A673 (cell line): ENCODE results near the gene TBC1D5. TPM values are rescaled to one million over a fixed set of nuclear protein-coding genes. Genes with fewer than 3 reads are reported as not detected.

Experiments
- BruUV-seq: library from RNA; stranded (reverse); fragments of 400-500 nt; replicated peaks from 2 replicates; lab custom pipeline; 2021; lab: Mats Ljungman, UMichigan
- CTCF ChIA-PET: fragments of 300-600 bp; sonication (Branson Sonifier 250); formaldehyde crosslinking; loops from one replicate; lab custom pipeline; 2022; ENCODE audit warnings: antibody characterized with exemption; lab: Charles Lee
- POLR2A ChIA-PET: fragments of 300-600 bp; sonication (Branson Sonifier 250); formaldehyde crosslinking; loops from one replicate; lab custom pipeline; 2022; ENCODE audit warnings: antibody characterized with exemption; ENCODE audit not compliant: low non-redundant PET; lab: Charles Lee
- DNase-seq: peaks from one replicate; pipeline ENCODE4 v3.0.0-alpha.2; 2015; ENCODE audit warnings: low spot score
- H3K27ac ChIP-seq: fragments of 200-600 bp; sonication (generic); 2 replicates; pipeline ENCODE4 v1.5.1; 2016; ENCODE audit warnings: mixed run types, low read depth, mild to moderate bottlenecking, mixed read lengths, antibody characterized with exemption, low read length; ENCODE audit not compliant: poor library complexity, severe bottlenecking
- H3K27me3 ChIP-seq: fragments of 200-600 bp; sonication (generic); replicated peaks from 2 replicates; pipeline ENCODE4 v1.6.1; 2017; ENCODE audit warnings: mixed run types, low read depth, mild to moderate bottlenecking, mixed read lengths, antibody characterized with exemption, low read length; ENCODE audit not compliant: insufficient read depth, poor library complexity
- H3K36me3 ChIP-seq: fragments of 200-600 bp; sonication (generic); 2 replicates; pipeline ENCODE4 v1.6.1; 2016; ENCODE audit warnings: mixed run types, mild to moderate bottlenecking, mixed read lengths, antibody characterized with exemption, low read length; ENCODE audit not compliant: insufficient read depth, poor library complexity, severe bottlenecking
- H3K4me1 ChIP-seq: fragments of 200-600 bp; sonication (generic); 2 replicates; pipeline ENCODE4 v1.6.1; 2017; ENCODE audit warnings: mixed run types, mild to moderate bottlenecking, mixed read lengths, antibody characterized with exemption, low read length; ENCODE audit not compliant: insufficient read depth, poor library complexity, severe bottlenecking
- H3K4me3 ChIP-seq: fragments of 200-600 bp; sonication (generic); 2 replicates; pipeline ENCODE4 v1.5.1; 2016; ENCODE audit warnings: low read depth, mixed run types, mild to moderate bottlenecking, mixed read lengths, low read length; ENCODE audit not compliant: poor library complexity, severe bottlenecking
- H3K9me3 ChIP-seq: fragments of 200-600 bp; sonication (generic); 2 replicates; pipeline ENCODE4 v1.6.1; 2016; ENCODE audit warnings: mixed run types, low read depth, mild to moderate bottlenecking, mixed read lengths, antibody characterized with exemption, low read length; ENCODE audit not compliant: poor library complexity, severe bottlenecking
- EZH2 ChIP-seq: fragments of 200-600 bp; sonication (generic); IDR thresholded peaks from 2 replicates; pipeline ENCODE4 v1.6.1; 2017; ENCODE audit warnings: borderline replicate concordance, low read depth, mild to moderate bottlenecking, mixed read lengths, antibody characterized with exemption, low read length; ENCODE audit not compliant: poor library complexity, severe bottlenecking
- intact Hi-C: fragments of 100-400 bp; cut with micrococcal nuclease; formaldehyde crosslinking; loops from one replicate; pipeline ENCODE4 v1.10.0; 2022; ENCODE audit not compliant: unreplicated experiment
- total RNA-seq: library from RNA; stranded (reverse); gene quantifications from 2 replicates; pipeline ENCODE4 v1.2.3, GENCODE V29; 2021
- TF ChIP-seq, protein P1 (sequence below): fragments of 300-800, 200-600 bp; sonication (generic); conservative IDR thresholded peaks from 2 replicates; pipeline ENCODE4 v1.5.1; 2017; ENCODE audit warnings: low read depth, mild to moderate bottlenecking, antibody characterized with exemption, low read length, moderate library complexity, mixed read lengths

TBC1D5 gene
- total RNA-seq, 1 experiment from 2014 or later = 40.7 TPM

DNA sequence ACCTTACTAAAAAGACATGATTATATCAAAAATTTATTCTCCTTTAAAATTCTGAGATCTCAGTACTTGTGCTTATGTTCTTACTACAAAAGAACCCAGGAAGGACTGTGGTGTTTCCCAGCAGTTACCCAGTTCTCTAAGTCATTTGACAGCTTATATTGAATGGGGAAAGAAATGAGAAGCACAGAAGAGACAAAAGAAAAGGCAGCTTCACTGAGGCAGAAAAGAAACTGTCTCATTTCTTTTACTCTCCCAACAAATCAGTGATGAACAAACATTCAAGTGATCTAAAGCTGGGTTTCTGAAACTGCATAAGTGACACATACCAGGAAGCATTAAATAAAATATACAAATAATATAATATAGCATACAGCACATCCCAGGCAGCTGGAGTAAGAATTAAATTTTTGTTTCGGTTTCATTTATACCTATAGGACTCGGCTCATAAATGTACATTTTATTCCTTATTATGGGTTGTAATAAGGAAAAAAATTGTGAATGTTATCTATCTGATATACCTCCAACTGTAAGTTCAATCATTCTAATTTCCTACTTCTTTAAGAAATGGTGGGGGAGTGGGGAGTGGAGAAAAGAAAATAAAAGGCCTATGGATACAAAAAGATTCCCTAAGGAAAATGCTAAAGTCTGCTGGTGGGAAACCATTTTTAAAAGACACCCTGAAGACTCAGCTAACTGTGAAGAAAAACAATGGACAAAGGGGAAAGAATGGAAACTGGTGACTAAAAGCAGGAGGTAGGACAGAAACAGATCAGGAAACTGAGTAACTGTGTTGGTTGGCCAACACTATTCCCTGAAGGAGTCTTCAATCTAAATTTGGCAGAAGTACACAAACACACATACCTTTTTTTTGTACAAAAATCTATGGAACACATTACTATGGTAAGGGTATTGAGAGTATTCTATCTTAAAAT is 156.8 kb downstream of the TBC1D5 start:
- Histone ChIP-seq H3K4me1 (no peaks in the 10 kb centered on the region), H3K27me3 (peaks cover 3% of the 10 kb centered on the region), H3K36me3 (no peaks in the 10 kb centered on the region), H3K9me3 (peaks cover 5% of the 10 kb centered on the region), H3K4me3 (no peak overlapping the region), H3K27ac (no peak overlapping the region)
- CTCF ChIA-PET = no interaction called here
- DNase-seq = no peak
- no TSS peak for BruUV-seq
- POLR2A ChIA-PET = no interaction called here
- TF ChIP-seq EZH2 = no peak
- TF ChIP-seq, protein P1, sequence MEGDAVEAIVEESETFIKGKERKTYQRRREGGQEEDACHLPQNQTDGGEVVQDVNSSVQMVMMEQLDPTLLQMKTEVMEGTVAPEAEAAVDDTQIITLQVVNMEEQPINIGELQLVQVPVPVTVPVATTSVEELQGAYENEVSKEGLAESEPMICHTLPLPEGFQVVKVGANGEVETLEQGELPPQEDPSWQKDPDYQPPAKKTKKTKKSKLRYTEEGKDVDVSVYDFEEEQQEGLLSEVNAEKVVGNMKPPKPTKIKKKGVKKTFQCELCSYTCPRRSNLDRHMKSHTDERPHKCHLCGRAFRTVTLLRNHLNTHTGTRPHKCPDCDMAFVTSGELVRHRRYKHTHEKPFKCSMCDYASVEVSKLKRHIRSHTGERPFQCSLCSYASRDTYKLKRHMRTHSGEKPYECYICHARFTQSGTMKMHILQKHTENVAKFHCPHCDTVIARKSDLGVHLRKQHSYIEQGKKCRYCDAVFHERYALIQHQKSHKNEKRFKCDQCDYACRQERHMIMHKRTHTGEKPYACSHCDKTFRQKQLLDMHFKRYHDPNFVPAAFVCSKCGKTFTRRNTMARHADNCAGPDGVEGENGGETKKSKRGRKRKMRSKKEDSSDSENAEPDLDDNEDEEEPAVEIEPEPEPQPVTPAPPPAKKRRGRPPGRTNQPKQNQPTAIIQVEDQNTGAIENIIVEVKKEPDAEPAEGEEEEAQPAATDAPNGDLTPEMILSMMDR = no peak
- intact Hi-C loops = no loop called here

DNA sequence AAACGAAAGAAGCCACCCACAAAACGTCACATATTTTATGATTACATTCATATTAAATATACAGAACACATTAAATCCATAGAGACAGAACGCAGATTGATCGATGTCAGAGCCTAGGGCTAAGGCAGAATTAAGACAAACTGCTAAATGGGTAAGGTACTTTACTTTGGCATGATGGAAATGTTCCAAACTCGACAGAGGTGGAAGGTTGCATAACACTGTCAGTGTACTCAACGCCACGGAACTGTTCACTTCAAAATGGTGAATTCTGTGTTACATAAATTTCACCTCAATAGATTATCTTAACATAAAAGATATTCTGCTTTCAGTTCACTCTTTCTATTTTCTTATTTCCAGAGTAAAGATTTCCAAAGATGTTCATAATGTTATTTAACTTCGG is 158.4 kb downstream of the TBC1D5 start:
- Histone ChIP-seq H3K4me3 (no peak overlapping the region), H3K27ac (no peak overlapping the region), H3K9me3 (no peaks in the 10 kb centered on the region), H3K4me1 (peaks cover under 1% of the 10 kb centered on the region), H3K36me3 (no peaks in the 10 kb centered on the region), H3K27me3 (peaks cover 3% of the 10 kb centered on the region)
- TF ChIP-seq, protein P1 = no peak
- no peak for TF ChIP-seq EZH2
- POLR2A ChIA-PET = no interaction called here
- CTCF ChIA-PET = no interaction called here
- no peak for DNase-seq
- intact Hi-C loops = no loop called here
- BruUV-seq = no TSS peak

DNA sequence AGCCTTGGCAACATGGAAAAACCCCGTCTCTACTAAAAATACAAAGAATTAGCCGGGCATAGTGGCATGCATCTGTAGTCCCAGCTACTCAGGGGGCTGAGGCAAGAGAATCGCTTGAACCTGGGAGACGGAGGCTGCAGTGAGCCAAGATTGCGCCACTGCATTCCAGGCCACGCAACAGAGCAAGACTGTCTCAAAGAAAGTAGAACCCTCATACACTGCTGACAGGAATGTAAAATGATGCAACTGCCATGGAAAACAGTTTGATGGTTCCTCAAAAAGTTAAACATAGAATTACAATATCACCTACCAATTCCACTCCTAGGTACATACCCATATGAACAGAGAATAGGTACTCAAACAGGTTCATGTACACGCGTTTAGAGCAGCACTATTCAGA is 158.9 kb downstream of the TBC1D5 start:
- no TSS peak for BruUV-seq
- H3K4me1 ChIP-seq = peaks cover 6% of the 10 kb centered on the region
- H3K9me3 ChIP-seq = no peaks in the 10 kb centered on the region
- H3K36me3 ChIP-seq = no peaks in the 10 kb centered on the region
- H3K27me3 ChIP-seq = peaks cover 3% of the 10 kb centered on the region
- DNase-seq = no peak
- ChIA-PET POLR2A (no interaction called here), CTCF (no interaction called here)
- intact Hi-C loops = no loop called here
- H3K27ac ChIP-seq = no peak overlapping the region
- TF ChIP-seq, protein P1 = no peak
- no peak for TF ChIP-seq EZH2
- H3K4me3 ChIP-seq = no peak overlapping the region
